ENCODE results near the gene TANC2.

The TANC2 gene

DNA sequence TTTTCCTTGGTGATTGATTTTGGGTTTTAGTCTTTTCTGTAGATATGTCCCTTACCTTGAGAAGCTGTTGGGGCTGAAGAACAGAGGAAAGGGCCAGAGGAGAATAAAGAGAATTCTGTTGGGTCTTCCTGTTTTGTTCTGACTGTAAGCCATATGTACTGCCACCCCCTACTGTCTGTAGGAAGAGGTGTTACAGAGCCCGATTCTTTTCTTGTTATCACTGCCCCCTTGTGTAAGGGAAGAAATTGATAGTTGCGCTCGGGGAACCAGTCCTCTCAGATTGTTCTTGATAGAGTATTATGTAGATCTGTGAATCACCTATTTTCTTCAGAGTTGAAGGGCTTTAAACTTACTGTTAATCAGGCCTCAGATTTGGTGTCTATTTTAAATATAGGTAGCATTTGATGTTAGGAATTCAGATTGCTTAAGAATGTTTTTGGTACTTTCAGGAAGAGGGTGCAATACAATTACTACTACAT, 2.4 kb downstream of the TANC2 start:
- H3K36me3 ChIP-seq (ENCODE audit: control insufficient read depth in 2 of 2, insufficient read depth in 1 of 2, low read length in 2 of 2), result no peaks in the 10 kb centered on the region
- ChIA-PET CTCF (interaction anchor here (0.5 to 2.1 kb wide), 24 partner anchors 15 to 319 kb away, joined by 3 to 7 read pairs (median 3); no protein-coding TSS in a partner anchor), POLR2A (no interaction called here)
- H3K4me1 ChIP-seq (ENCODE audit: control insufficient read depth, insufficient read depth, low read length), result peaks cover 12% of the 10 kb centered on the region
- no peak overlapping the region for H3K4me3 ChIP-seq (ENCODE audit: low read depth, low read length)
- TF ChIP-seq ZNF660 (tag by site-specific recombination; IDR thresholded peaks at IDR 0.05), result peak; percentile 91
- peak; percentile 33; the same call in 1 of the 2 replicates for TF ChIP-seq SP7 (tag by site-specific recombination; IDR thresholded peaks at IDR 0.05)
- TF ChIP-seq MYNN (tag by site-specific recombination; IDR thresholded peaks at IDR 0.05; ENCODE audit: borderline replicate concordance), result no peak
- TF ChIP-seq ZNF677 (tag by site-specific recombination; IDR thresholded peaks at IDR 0.05), result no peak
- TF ChIP-seq ZNF23 (tag by site-specific recombination; IDR thresholded peaks at IDR 0.05; ENCODE audit: borderline replicate concordance), result no peak
- peak; percentile 51 for TF ChIP-seq ZEB2 (tag by site-specific recombination; IDR thresholded peaks at IDR 0.05)
- 0 out of 2 replicates have a peak, but pooled peaks have one; percentile 22 for TF ChIP-seq ZBTB8A (tag by site-specific recombination; IDR thresholded peaks at IDR 0.05)
- no peak for TF ChIP-seq ZNF16 (tag by site-specific recombination; IDR thresholded peaks at IDR 0.05; ENCODE audit: low read depth)
- TF ChIP-seq, protein P1, sequence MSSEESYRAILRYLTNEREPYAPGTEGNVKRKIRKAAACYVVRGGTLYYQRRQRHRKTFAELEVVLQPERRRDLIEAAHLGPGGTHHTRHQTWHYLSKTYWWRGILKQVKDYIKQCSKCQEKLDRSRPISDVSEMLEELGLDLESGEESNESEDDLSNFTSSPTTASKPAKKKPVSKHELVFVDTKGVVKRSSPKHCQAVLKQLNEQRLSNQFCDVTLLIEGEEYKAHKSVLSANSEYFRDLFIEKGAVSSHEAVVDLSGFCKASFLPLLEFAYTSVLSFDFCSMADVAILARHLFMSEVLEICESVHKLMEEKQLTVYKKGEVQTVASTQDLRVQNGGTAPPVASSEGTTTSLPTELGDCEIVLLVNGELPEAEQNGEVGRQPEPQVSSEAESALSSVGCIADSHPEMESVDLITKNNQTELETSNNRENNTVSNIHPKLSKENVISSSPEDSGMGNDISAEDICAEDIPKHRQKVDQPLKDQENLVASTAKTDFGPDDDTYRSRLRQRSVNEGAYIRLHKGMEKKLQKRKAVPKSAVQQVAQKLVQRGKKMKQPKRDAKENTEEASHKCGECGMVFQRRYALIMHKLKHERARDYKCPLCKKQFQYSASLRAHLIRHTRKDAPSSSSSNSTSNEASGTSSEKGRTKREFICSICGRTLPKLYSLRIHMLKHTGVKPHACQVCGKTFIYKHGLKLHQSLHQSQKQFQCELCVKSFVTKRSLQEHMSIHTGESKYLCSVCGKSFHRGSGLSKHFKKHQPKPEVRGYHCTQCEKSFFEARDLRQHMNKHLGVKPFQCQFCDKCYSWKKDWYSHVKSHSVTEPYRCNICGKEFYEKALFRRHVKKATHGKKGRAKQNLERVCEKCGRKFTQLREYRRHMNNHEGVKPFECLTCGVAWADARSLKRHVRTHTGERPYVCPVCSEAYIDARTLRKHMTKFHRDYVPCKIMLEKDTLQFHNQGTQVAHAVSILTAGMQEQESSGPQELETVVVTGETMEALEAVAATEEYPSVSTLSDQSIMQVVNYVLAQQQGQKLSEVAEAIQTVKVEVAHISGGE (tag by site-specific recombination; conservative IDR thresholded peaks at IDR 0.05; ENCODE audit: low read depth), result peak; percentile 87
- peak; percentile 16; the same call in 1 of the 2 replicates for TF ChIP-seq ZBTB48 (tag by site-specific recombination; IDR thresholded peaks at IDR 0.05)
- TF ChIP-seq ZSCAN30 (tag by site-specific recombination; IDR thresholded peaks at IDR 0.05), result 0 out of 2 replicates have a peak, but pooled peaks have one; percentile 29
- no peak for TF ChIP-seq ZNF585B (tag by site-specific recombination; IDR thresholded peaks at IDR 0.05)
- TF ChIP-seq, protein P2, sequence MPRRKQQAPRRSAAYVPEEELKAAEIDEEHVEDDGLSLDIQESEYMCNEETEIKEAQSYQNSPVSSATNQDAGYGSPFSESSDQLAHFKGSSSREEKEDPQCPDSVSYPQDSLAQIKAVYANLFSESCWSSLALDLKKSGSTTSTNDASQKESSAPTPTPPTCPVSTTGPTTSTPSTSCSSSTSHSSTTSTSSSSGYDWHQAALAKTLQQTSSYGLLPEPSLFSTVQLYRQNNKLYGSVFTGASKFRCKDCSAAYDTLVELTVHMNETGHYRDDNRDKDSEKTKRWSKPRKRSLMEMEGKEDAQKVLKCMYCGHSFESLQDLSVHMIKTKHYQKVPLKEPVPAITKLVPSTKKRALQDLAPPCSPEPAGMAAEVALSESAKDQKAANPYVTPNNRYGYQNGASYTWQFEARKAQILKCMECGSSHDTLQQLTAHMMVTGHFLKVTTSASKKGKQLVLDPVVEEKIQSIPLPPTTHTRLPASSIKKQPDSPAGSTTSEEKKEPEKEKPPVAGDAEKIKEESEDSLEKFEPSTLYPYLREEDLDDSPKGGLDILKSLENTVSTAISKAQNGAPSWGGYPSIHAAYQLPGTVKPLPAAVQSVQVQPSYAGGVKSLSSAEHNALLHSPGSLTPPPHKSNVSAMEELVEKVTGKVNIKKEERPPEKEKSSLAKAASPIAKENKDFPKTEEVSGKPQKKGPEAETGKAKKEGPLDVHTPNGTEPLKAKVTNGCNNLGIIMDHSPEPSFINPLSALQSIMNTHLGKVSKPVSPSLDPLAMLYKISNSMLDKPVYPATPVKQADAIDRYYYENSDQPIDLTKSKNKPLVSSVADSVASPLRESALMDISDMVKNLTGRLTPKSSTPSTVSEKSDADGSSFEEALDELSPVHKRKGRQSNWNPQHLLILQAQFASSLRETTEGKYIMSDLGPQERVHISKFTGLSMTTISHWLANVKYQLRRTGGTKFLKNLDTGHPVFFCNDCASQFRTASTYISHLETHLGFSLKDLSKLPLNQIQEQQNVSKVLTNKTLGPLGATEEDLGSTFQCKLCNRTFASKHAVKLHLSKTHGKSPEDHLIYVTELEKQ (tag by site-specific recombination; IDR thresholded peaks at IDR 0.05; ENCODE audit: borderline replicate concordance), result no peak
- no peak for TF ChIP-seq ZNF112 (tag by site-specific recombination; IDR thresholded peaks at IDR 0.05)
- peak; percentile 73 for TF ChIP-seq ZNF654 (tag by site-specific recombination; IDR thresholded peaks at IDR 0.05; ENCODE audit: low read depth)
- TF ChIP-seq ZNF830 (tag by site-specific recombination; IDR thresholded peaks at IDR 0.05; ENCODE audit: low read depth), result no peak
- no peak for TF ChIP-seq ZNF423 (tag by site-specific recombination; IDR thresholded peaks at IDR 0.05)
- 0 out of 2 replicates have a peak, but pooled peaks have one; percentile 43 for TF ChIP-seq ZBTB17 (tag by site-specific recombination; IDR thresholded peaks at IDR 0.05)
- TF ChIP-seq ZNF600 (tag by site-specific recombination; IDR thresholded peaks at IDR 0.05), result 0 out of 2 replicates have a peak, but pooled peaks have one; percentile 64
- TF ChIP-seq ZNF366 (tag by site-specific recombination; conservative IDR thresholded peaks at IDR 0.05), result peak; percentile 58
- TF ChIP-seq ZNF670 (tag by site-specific recombination; IDR thresholded peaks at IDR 0.05; ENCODE audit: low read depth), result no peak
- TF ChIP-seq, protein P3, sequence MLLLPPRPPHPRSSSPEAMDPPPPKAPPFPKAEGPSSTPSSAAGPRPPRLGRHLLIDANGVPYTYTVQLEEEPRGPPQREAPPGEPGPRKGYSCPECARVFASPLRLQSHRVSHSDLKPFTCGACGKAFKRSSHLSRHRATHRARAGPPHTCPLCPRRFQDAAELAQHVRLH (tag by site-specific recombination; IDR thresholded peaks at IDR 0.05), result no peak
- TF ChIP-seq ZXDB (tag by site-specific recombination; IDR thresholded peaks at IDR 0.05), result no peak
- TF ChIP-seq, protein P4, sequence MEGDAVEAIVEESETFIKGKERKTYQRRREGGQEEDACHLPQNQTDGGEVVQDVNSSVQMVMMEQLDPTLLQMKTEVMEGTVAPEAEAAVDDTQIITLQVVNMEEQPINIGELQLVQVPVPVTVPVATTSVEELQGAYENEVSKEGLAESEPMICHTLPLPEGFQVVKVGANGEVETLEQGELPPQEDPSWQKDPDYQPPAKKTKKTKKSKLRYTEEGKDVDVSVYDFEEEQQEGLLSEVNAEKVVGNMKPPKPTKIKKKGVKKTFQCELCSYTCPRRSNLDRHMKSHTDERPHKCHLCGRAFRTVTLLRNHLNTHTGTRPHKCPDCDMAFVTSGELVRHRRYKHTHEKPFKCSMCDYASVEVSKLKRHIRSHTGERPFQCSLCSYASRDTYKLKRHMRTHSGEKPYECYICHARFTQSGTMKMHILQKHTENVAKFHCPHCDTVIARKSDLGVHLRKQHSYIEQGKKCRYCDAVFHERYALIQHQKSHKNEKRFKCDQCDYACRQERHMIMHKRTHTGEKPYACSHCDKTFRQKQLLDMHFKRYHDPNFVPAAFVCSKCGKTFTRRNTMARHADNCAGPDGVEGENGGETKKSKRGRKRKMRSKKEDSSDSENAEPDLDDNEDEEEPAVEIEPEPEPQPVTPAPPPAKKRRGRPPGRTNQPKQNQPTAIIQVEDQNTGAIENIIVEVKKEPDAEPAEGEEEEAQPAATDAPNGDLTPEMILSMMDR (tag by site-specific recombination; IDR thresholded peaks at IDR 0.05), result peak; percentile 88
- TF ChIP-seq GLIS1 (tag by site-specific recombination; IDR thresholded peaks at IDR 0.05), result peak; percentile 64
- TF ChIP-seq ZNF155 (tag by site-specific recombination; IDR thresholded peaks at IDR 0.05), result no peak
- H3K9me3 ChIP-seq (ENCODE audit: control insufficient read depth, insufficient read depth, low read depth, low read length), result no peaks in the 10 kb centered on the region
- no peak overlapping the region; the same call in 1 of the 2 replicates for H3K27ac ChIP-seq (ENCODE audit: extremely low read depth, low read depth, low read length)
